IMR-90 (cell line): ENCODE data around the gene DNM3. TPM values are rescaled to one million over a fixed set of nuclear protein-coding genes. Genes with fewer than 3 reads are reported as not detected.

ENCODE experiments used
- ATAC-seq: fragments of 200-7000 bp; cut with Tn5 transposase; 2 replicates; pipeline ENCODE4 v1.9.1; 2020; ENCODE audit warnings: low read depth, mild to moderate bottlenecking, moderate library complexity
- BruUV-seq: library from RNA; stranded (reverse); fragments of 400-500 nt; replicated peaks from 2 replicates; lab custom pipeline; 2021; lab: Mats Ljungman, UMichigan
- CTCF ChIA-PET: fragments of 300-600 bp; formaldehyde crosslinking; extraction: SDS; loops from one replicate; lab custom pipeline; 2021; ENCODE audit warnings: antibody characterized with exemption; lab: Yijun Ruan, JAX
- POLR2A ChIA-PET: fragments of 300-600 bp; sonication (Branson Sonifier 250); formaldehyde crosslinking; loops from one replicate; lab custom pipeline; 2022; ENCODE audit warnings: antibody characterized with exemption; ENCODE audit not compliant: unreplicated experiment; lab: Charles Lee
- DNase-seq: peaks from one replicate; pipeline ENCODE4 v3.0.0; 2013
- H2AFZ ChIP-seq: replicated peaks from 2 replicates; pipeline ENCODE3; 2013; ENCODE audit warnings: low read length, mild to moderate bottlenecking; ENCODE audit not compliant: poor library complexity
- H2AK5ac ChIP-seq: 2 replicates; pipeline ENCODE4 v1.6.1; 2013; ENCODE audit warnings: low read depth, low read length, inconsistent platforms
- H2AK9ac ChIP-seq: replicated peaks from 2 replicates; pipeline ENCODE3; 2013; ENCODE audit warnings: mild to moderate bottlenecking, low read depth, low read length, moderate library complexity; ENCODE audit not compliant: poor library complexity
- H2BK120ac ChIP-seq: 2 replicates; pipeline ENCODE4 v1.6.1; 2013; ENCODE audit warnings: low read depth, low read length, inconsistent platforms
- H2BK15ac ChIP-seq: 3 replicates; pipeline ENCODE4 v1.6.1; 2013; ENCODE audit warnings: low read depth, low read length, inconsistent platforms
- H2BK20ac ChIP-seq: 2 replicates; pipeline ENCODE4 v1.6.1; 2013; ENCODE audit warnings: low read depth, mild to moderate bottlenecking, inconsistent platforms, low read length, moderate library complexity
- H2BK5ac ChIP-seq: 2 replicates; pipeline ENCODE4 v1.6.1; 2013; ENCODE audit warnings: mild to moderate bottlenecking, low read depth, low read length, inconsistent platforms; ENCODE audit not compliant: poor library complexity, severe bottlenecking
- H3K14ac ChIP-seq: replicated peaks from 2 replicates; pipeline ENCODE4 v1.6.1; 2013; ENCODE audit warnings: low read depth, low read length, inconsistent platforms
- H3K18ac ChIP-seq: 2 replicates; pipeline ENCODE4 v1.6.1; 2013; ENCODE audit warnings: low read depth, low read length, control low read depth
- H3K23ac ChIP-seq: 2 replicates; pipeline ENCODE4 v1.6.1; 2013; ENCODE audit warnings: low read depth, low read length, inconsistent platforms
- H3K27ac ChIP-seq: 2 replicates; pipeline ENCODE4 v1.5.1; 2013; ENCODE audit warnings: mild to moderate bottlenecking, control low read depth, low read length; ENCODE audit not compliant: insufficient read depth
- H3K27me3 ChIP-seq: 2 replicates; pipeline ENCODE4 v1.6.1; 2013; ENCODE audit warnings: low read length; ENCODE audit not compliant: control insufficient read depth, insufficient read depth
- H3K36me3 ChIP-seq: 2 replicates; pipeline ENCODE4 v1.6.1; 2013; ENCODE audit warnings: low read length, mixed read lengths; ENCODE audit not compliant: control insufficient read depth, insufficient read depth
- H3K4ac ChIP-seq: 2 replicates; pipeline ENCODE4 v1.6.1; 2013; ENCODE audit warnings: low read depth, low read length, inconsistent platforms
- H3K4me1 ChIP-seq: 2 replicates; pipeline ENCODE4 v1.6.1; 2013; ENCODE audit warnings: low read length, mixed read lengths; ENCODE audit not compliant: control insufficient read depth, insufficient read depth
- H3K4me2 ChIP-seq: 2 replicates; pipeline ENCODE4 v1.6.1; 2013; ENCODE audit warnings: low read depth, mild to moderate bottlenecking, control low read depth, low read length, moderate library complexity
- H3K4me3 ChIP-seq: 2 replicates; pipeline ENCODE4 v1.5.1; 2013; ENCODE audit warnings: low read depth, mild to moderate bottlenecking, control low read depth, low read length, moderate library complexity; ENCODE audit not compliant: insufficient read depth
- H3K56ac ChIP-seq: 2 replicates; pipeline ENCODE4 v1.6.1; 2013; ENCODE audit warnings: low read length, inconsistent platforms; ENCODE audit not compliant: insufficient read depth; ENCODE audit errors: extremely low read depth
- H3K79me1 ChIP-seq, 2 experiments: 2 replicates each; pipeline ENCODE4 v1.6.1; 2013; ENCODE audit warnings: low read length in 2 of 2, inconsistent platforms in 1 of 2, low read depth in 1 of 2
- H3K9ac ChIP-seq: 2 replicates; pipeline ENCODE4 v1.6.1; 2013; ENCODE audit warnings: low read depth, low read length, control low read depth
- H3K9me1 ChIP-seq: 2 replicates; pipeline ENCODE4 v1.6.1; 2013; ENCODE audit warnings: low read length, inconsistent platforms; ENCODE audit not compliant: insufficient read depth
- H3K9me3 ChIP-seq: 2 replicates; pipeline ENCODE4 v1.6.1; 2013; ENCODE audit warnings: low read length; ENCODE audit not compliant: control insufficient read depth, insufficient read depth
- H4K20me1 ChIP-seq: 2 replicates; pipeline ENCODE4 v1.6.1; 2013; ENCODE audit warnings: low read length, inconsistent platforms; ENCODE audit not compliant: insufficient read depth
- H4K5ac ChIP-seq: 2 replicates; pipeline ENCODE4 v1.6.1; 2013; ENCODE audit warnings: mild to moderate bottlenecking, low read depth, low read length, control low read depth
- H4K8ac ChIP-seq, 2 experiments: 2 replicates each; pipeline ENCODE4 v1.6.1; 2013; ENCODE audit warnings: low read depth in 2 of 2, low read length in 2 of 2, control low read depth in 1 of 2, inconsistent platforms in 1 of 2
- H4K91ac ChIP-seq: 2 replicates; pipeline ENCODE4 v1.6.1; 2013; ENCODE audit warnings: low read depth, low read length, inconsistent platforms; ENCODE audit not compliant: insufficient read depth
- FOS ChIP-seq: fragments of 150-350 bp; IDR thresholded peaks from 2 replicates; pipeline ENCODE4 v1.6.1; 2016; ENCODE audit warnings: low read depth, low read length
- MAFK ChIP-seq: IDR thresholded peaks from 2 replicates; pipeline ENCODE4 v1.6.1; 2012; ENCODE audit warnings: low read depth, low read length, improper control_type of control experiment
- NFE2L2 ChIP-seq: fragments of 150-350 bp; IDR thresholded peaks from 2 replicates; pipeline ENCODE4 v1.6.1; 2016; ENCODE audit warnings: low read depth, mild to moderate bottlenecking, low read length
- POLR2A ChIP-seq: IDR thresholded peaks from 2 replicates; pipeline ENCODE4 v1.6.1; 2012; ENCODE audit warnings: mild to moderate bottlenecking, low read depth, low read length
- RAD21 ChIP-seq: IDR thresholded peaks from 2 replicates; pipeline ENCODE4 v1.6.1; 2012; ENCODE audit warnings: low read length, improper control_type of control experiment
- USF2 ChIP-seq: fragments of 150-350 bp; IDR thresholded peaks from 2 replicates; pipeline ENCODE4 v1.6.1; 2017; ENCODE audit warnings: mild to moderate bottlenecking, antibody characterized with exemption, low read length, low read depth
- WGBS, 2 experiments: methylation state at CpG; one replicate each; pipeline versions ENCODE4 v1.1.5 to v1.1.7; 2013; ENCODE audit warnings: missing lambda C conversion rate in 2 of 2; ENCODE audit not compliant: insufficient read length in 1 of 2; ENCODE audit errors: extremely low coverage in 2 of 2; 5-methylcytosine and 5-hydroxymethylcytosine counted together
- dilution Hi-C: fragments of 300-500 bp; cut with HindIII; formaldehyde crosslinking; loops from one replicate; pipeline ENCODE4 v1.14.3; 2018; ENCODE audit warnings: low sequenced_read_pairs; ENCODE audit not compliant: unreplicated experiment
- in situ Hi-C: fragments of 300-500 bp; cut with MboI; formaldehyde crosslinking; loops from 3 replicates; pipeline ENCODE4 v1.14.3; 2019; ENCODE audit warnings: low sequenced_read_pairs, inconsistent platforms, mixed read lengths
- intact Hi-C: fragments of 100-400 bp; cut with micrococcal nuclease; formaldehyde crosslinking; loops from 2 replicates; pipeline ENCODE4 v1.10.0; 2022
- polyA plus RNA-seq, 3 experiments: library from polyadenylated mRNA; depleted of rRNA; stranded (reverse); fragments of >200 nt; gene quantifications; 2 replicates each; pipeline ENCODE4 v1.2.3, GENCODE V29; 2012; ENCODE audit warnings: low replicate concordance in 1 of 3
- total RNA-seq: library from RNA; depleted of rRNA; stranded (reverse); fragments of >200 nt; gene quantifications from 2 replicates; pipeline ENCODE4 v1.2.3, GENCODE V29; 2012

The DNM3 gene
- total and polyA plus RNA-seq, 2 of the 4 experiments (the other 2 are of a cell fraction): 0.36 TPM

- H4K8ac ChIP-seq: no peak overlapping the region
- no peaks in the 10 kb centered on the region for H3K9me1 ChIP-seq
- no peak overlapping the region for H4K91ac ChIP-seq
- ATAC-seq (no peak), DNase-seq (no peak)
- in situ Hi-C loops (no loop called here), intact Hi-C loops (no loop called here), dilution Hi-C loops (no loop called here)
- H3K4me1 ChIP-seq: no peaks in the 10 kb centered on the region
- no peak overlapping the region for H3K56ac ChIP-seq
- no peak overlapping the region for H3K4me2 ChIP-seq
- no peak overlapping the region for H3K4ac ChIP-seq
- H2BK120ac ChIP-seq: no peak overlapping the region
- POLR2A ChIA-PET: no interaction called here
- no peak overlapping the region for H2BK15ac ChIP-seq
- no peak overlapping the region for H2AK9ac ChIP-seq
- no peak overlapping the region for H3K18ac ChIP-seq
- H3K27ac ChIP-seq: no peak overlapping the region
- no peak overlapping the region for H2BK20ac ChIP-seq
- no peak for TF ChIP-seq RAD21
- no peak for TF ChIP-seq POLR2A
- no peak for TF ChIP-seq MAFK
- TF ChIP-seq NFE2L2: no peak
- no peak for TF ChIP-seq FOS
- TF ChIP-seq USF2: no peak
- H3K4me3 ChIP-seq: no peak overlapping the region
- H3K36me3 ChIP-seq: no peaks in the 10 kb centered on the region
- H2AFZ ChIP-seq: no peak overlapping the region
- CTCF ChIA-PET: no interaction called here
- H2AK5ac ChIP-seq: no peak overlapping the region
- H2BK5ac ChIP-seq: no peak overlapping the region
- H3K9me3 ChIP-seq: no peaks in the 10 kb centered on the region
- H3K27me3 ChIP-seq: peaks cover 2% of the 10 kb centered on the region; the same call in 1 of the 2 replicates
- no peak overlapping the region for H3K23ac ChIP-seq
- H4K5ac ChIP-seq: no peak overlapping the region
- WGBS, 2 experiments: no CpG with 5 or more reads among the region's 2 CpGs
- H3K9ac ChIP-seq: no peak overlapping the region
- H3K14ac ChIP-seq: no peak overlapping the region
- no peaks in the 10 kb centered on the region for H4K20me1 ChIP-seq
- no TSS peak for BruUV-seq
- H3K79me1 ChIP-seq: no peaks in the 10 kb centered on the region
Measured at GRCh38 chr1:171871848-171872247, 30.6 kb downstream of the DNM3 start.
